Stimulated activated CD4-positive, alpha-beta T cell treated with anti-CD3 and anti-CD28 coated beads, TNF-alpha, amount 100 ng/mL, for 24 hours (primary cell): Measurements from ENCODE around the gene LBX2.

Source experiments
- DNase-seq, 3 experiments: peaks; one replicate each; pipeline ENCODE4 v3.0.0-alpha.2; 2020; ENCODE audit warnings: low read depth in 3 of 3

Gene LBX2

DNA sequence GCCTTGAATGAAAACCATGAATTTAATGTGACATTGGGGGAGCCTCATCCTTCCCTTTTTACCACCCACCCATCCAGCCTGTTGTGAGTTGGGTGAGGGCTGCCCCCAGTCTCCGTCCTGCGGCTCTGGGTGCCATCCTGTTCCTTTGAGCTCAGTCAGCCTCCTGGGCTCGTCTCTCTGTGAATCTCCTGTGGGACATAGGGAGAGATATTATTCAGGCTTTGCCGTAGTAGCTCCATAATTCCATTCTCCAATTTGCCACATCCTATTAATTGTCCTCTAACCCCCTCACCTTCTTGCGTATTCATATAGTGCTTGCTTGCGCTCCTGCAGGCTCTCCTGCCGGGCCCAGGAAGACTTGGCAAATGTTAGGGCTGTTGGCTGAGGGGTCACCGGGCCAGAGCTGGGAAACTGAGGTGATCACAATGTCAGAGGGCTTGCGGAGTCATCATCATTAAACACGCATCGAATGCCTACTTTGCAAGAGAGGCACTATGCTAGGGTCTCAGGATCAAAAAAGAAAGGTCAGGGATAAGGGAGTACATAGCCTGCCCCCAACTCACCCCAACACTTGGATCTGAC, 27.3 kb upstream of the LBX2 start:
- no peak for DNase-seq

DNA sequence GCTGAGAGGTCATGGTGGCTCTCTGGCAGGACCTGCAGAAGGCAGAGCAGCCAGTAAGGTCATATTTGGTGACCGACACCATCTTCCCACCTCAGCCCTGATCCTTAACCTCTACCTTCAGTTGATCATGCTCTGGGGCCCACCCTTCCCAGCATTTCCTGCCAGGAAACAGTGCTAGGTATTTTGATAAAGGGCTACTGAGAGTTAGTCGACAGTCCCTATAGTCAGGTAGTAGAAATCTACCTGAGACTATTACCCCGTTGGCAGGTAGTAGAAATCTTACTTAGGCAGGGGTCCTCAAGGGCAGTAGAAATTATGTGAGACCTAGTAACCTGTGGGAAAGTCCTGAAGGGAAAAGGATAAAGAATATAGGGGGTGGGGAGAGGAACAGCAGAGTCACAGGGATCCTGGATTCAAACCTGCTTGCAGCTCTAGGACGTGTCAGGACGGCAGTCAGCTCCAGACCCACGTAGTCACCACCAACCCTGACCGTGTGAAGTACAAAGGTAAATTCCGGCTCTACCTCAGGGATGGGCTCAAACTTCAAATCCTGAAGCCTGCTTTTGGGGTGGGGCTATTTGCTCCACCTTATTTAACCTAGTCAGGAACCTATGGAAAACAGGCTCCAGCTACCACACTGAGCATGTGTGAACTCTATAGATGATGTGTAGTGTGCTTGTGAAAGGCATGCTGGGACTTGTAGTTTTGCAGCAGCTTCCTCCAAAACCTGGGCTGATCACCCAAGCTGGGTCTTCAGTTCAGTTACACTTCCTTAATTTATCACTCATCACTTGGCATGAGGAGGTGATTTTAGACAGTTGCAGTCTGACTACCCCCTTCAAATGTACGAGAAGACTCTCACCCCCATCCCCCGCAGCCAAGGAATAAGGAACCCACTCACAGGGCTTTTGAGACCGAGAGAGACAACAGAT, 26.6 kb upstream of the LBX2 start, which contains the start of gene DQX1:
Gene DQX1 (minus strand): TSS at position 515 of the 932 bp plus-strand sequence. CDS start 502 bp downstream, at position 13.
- DNase-seq, result no peak

DNA sequence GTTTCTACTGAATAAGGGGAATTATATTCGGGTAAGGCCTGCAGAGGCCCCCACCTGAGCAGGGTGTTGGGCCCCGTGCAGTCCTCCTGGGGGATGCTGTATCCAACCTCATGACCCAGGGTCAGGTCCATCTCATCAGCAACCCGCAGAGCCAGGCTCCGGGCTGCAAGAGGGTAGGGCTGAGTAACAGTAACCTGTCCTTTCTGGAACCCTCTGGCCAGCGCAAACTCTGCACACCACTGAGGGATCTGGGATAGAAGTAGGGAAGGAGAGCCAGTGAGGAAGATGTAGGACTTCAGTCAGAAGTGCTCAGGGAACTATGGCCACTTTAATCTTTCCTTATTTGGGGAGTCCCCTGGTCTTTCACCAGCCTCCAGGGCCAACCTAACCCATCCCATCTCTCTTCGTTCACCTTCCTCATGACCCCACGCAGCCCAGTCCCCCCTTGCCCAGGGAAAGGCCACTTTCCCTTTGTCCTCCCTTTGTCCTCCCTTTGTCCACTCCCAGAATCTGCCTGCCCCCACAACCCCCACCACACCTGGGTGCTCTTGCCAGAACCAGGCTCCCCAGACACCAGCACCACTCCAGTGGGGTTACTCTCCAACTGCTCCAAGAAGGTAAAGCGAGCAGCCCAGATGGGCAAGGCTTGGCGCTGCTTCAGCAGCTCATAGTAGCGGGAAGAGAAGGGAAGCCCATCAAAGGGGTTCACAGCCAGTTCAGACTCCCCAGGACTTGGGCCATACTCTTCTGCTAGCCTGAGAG, 25.7 kb upstream of the LBX2 start:
- no peak for DNase-seq

DNA sequence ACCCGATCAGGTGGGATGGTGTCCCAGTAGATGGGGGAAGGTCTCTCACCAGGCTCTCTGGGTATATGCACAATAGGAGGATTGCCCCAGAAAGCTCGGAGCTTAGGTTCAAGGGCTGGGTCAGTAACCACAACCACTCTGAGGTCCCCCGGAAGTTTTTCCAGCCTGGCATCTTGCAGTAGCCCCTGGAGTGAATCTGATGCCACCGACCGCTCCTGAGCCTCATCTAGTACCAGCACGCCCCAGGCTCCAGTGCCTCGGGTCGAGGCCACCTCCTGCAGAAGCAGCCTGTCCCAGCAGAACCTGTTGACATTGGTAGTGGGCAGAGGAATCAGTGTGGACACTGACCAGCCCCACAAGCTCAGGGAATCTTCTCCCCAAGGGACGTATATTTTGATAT, 24.6 kb upstream of the LBX2 start:
- no peak for DNase-seq

DNA sequence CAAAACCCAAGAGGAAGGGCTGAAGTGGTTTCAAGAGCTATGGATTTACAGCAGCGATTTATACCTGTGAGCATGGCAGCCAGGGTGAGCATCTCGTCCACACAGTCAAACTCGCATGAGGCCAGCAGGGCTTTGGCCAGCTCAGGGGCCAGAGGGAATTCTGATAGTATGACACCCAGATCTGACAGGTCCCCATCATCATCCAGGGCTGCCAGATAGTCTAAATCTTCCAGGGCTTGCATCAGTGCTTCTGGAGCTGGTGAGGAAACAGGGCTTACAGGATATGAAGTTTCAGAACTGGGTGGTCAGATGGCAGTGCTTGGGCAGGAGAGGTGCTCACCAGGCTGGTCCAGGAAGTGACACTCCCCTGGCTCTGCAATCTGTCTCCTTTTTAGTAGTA, 23.1 kb upstream of the LBX2 start:
- no peak for DNase-seq

DNA sequence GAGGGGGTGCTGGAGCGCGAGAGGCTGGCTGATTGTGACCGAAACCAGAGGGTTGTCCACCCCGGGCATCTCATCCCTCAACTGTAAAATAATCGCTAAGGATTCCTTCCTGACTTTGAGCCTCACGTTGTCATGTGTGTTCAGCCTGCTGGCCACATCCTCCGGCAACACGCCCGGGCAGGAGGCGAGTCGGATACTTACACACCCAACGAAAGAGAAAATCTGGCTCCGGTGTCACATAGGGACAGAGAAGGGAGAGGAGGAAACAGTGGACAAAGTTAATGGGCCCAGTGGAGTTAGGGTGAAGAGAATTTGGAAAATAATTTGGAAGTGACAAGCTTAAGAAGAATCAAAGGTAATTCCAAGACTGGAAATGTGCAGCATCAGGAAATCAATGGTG, 17.2 kb upstream of the LBX2 start:
- no peak for DNase-seq

DNA sequence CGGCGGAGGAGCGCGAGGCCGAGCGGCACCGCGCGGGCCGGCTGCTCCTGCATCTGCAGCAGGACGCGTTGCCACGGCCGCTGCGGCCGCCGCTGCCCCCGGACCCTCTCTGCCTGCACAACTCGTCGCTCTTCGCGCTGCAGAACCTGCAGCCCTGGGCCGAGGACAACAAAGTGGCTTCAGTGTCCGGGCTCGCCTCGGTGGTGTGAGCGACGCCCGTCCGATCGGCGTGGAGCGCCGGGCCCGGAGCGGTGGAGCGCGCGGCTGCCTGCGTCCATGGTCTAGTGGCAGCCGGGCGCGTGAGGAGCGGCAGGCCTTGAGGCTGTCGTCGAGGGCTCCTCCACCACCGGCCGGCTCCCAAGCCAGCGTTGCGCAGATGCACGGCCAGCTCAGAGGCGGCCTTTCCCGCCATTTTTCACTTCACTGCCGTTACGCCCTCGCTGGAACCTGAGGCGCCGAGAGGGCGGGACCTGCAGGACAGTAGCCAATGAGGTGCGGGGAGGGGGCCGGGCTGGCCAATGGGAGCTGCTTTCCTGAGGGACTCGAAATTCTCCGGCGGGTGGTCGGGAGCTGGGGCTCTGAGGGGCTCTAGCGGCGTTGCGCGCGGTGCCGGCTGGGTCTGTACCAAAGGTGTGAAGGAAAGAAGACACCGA, 16.7 kb upstream of the LBX2 start:
- DNase-seq, result peak in 2 of 3 experiments; percentile 68 to 78

DNA sequence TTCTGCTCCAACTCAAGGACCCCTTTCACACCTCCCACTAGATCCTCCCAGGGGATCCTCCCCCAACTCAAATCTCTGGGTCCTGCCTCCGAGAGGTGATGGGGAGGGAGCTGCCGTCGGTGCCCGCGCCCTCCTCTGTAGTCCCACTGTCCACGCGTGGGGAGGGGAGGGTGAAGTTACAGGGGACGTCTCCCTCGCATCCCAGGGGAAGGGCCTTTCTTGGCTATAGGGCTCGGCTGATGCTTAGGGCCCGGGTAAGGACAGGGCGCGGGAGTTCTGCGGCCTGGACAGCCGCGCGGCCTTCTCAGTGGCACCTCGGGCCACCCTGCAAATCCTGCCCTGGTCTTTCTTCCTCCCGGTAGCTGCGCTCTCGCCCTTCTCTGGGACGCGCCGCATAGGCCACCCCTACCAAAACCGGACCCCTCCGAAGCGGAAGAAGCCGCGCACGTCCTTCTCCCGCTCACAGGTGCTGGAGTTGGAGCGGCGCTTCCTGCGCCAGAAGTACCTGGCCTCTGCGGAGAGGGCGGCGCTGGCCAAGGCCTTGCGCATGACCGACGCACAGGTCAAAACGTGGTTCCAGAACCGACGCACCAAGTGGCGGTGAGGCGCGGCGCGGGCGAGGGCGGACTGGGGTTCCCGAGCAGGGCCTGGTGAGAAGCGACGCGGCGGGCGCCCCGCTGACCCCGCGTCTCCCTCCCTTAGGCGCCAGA, 16.0 kb upstream of the LBX2 start:
- DNase-seq, result no peak

DNA sequence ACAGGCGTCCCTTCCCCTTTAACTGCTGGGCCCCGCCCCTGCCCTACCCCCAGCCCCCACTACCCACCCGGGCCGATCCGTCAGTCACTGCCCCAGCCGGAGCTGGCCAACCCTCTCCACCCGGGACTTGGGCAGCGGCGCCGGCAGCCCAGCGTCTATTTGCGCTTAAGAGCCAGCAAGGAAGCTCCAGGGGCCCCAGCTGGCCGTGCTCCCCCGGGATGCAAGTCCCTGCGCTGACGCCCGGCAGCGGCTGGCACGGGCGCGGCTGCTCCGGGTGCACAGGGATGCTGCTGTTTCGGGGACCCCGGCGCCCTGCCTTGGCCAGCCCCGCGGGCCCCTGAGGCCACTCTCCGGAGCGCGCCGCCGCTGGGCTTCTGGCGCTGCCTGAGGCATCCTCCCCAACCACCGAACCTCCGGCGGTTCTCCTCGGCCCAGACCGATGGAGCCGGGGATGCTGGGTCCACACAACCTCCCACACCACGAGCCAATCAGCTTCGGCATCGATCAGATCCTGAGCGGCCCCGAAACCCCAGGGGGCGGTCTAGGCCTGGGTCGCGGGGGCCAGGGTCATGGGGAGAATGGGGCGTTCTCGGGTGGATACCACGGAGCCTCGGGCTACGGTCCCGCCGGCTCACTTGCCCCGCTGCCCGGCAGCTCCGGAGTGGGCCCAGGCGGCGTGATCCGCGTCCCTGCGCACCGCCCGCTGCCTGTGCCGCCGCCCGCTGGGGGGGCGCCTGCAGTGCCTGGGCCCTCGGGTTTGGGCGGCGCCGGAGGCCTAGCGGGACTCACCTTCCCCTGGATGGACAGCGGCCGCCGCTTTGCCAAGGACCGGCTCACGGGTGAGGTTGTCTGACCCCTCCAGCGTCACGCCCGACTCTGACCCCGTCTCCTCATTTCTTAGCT, 15.2 kb upstream of the LBX2 start, which contains the start of gene TLX2:
Gene TLX2 (plus strand): TSS at position 83 of the 903 bp plus-strand sequence. CDS start 357 bp downstream, at position 440.
- DNase-seq, result no peak

DNA sequence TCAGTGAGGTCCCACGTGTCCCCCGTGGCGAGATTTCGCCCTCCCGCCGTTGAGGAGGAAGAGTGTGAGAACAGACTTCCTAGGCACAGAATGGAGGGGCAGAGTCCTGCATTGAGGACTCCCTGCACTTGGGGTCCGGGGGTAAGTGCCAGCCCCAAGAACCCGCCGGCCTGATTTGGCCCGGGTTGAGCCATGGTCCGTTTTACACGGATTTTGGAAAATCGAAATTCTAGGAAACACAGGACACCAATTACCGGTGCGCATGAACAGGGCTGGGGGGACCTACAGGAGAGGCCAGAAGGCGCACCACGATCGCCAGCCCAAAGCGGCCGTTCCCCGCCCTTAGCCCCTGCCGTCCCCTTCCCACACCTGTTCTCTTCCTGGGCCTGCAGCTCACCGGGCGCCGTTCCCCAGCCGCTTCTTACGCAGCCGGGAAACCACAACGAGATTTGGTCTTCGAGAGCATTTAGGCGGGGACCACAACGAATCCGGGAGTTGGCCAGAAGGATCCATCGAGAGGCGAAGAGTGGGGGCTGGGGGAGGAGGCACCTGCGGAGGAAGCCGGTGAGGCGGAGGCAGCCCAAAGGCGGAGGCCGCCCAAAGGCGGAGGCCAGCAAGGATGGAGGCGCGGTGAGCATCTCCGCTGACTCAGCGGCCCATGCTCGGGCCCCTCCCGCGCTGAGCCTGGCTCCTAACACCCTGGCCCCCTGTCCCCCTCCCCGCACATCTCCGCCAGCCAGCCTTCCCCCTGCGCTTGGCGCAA, 14.4 kb upstream of the LBX2 start:
- no peak for DNase-seq

DNA sequence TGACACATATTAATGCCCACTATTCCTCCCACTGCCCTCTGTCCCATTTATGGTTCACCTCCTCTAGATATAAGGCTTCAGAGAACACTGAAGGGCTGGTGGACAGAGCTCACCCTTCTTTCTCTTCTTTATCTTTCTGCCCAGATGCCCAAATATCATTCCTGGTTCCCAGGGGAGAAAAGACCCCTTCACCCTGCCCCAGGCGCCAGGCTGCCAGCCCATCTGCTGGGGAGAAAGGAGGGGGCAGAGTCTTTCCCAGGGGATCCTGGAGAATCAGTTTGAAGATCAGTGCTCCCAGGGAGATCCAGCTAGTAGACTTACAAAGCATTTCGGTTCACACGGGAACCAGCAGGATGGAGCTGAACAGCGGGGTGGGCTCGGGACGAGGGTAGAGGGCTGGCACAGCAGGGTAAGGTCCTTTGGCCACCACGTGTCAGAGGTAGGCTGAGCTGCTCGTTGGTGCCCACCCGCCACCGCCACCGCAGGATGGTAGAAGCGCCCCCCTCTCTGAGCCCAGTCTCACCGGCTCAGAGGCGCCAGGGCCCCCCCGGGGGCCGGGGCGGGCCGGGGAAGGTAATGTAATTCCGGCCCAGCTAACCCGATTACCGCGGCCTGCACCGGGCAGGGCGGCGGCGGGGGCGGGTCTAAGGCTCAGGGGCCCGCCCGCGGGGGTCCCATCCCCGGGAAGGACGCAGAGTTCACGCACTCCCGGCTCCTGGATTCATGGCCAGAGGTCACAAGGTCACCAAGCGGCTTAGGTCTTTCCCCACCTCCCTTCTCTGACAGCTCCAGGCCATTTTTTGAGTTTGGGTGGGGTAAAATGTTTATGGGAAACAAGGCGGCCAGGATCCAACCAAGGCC, 13.6 kb upstream of the LBX2 start:
- no peak for DNase-seq

DNA sequence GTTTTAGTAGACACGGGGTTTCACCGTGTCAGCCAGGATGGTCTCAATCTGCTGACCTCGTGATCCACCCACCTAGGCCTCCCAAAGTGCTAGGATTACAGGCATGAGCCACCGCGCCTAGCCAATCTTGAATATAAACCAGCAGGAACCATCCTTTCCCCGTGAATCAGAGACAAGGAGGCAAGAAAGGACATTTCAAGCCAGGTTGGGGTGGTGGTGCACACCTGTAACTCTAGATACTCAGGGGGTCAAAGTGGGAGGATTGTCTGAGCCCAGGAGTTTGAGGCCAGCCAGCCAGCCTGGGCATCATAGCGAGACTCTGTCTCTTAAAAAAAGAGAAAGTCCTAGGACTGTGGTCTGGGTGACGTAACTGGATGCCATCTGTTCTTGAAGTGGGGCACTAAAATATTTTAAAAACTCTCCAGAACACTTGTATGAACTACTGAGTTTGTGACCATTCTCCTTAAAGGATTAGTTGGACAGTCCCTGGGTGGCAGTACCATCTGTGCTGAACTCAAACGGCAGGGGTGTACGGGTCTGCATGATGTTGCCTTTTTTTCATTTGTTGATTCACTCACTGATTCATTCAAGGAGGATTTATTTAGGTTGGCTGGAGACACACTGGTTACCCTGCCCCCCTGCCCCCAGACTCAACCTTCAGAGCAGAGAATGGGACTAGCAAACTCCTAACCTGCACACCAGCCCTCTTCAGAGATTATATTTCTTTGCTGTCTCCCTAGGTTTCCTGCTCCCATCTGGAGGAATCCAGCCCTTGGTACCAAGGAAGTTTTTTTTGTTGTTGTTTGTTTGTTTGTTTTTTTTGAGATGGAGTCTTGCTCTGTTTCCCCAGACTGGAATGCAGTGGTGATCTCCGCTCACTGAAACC, 11.9 kb upstream of the LBX2 start:
- DNase-seq, result no peak

DNA sequence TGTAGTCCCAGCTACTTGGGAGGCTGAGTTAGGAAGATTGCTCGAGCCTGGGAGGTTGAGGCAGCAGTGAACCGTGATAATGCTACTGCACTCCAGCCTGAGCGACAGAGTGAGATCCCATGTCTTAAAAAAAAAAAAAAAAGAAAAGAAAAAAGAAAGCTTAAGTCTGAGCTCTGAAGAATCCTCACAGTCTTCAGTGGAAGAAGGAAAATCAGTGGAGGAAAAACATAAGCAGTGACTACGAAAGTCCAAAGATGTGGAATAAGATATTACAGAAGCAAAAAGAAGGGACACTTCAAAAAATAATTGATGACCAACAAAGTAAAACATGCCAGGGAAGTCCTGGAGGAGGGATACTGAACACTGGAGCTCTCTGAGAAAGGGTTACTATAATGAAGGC, 10.9 kb upstream of the LBX2 start:
- DNase-seq, result no peak

DNA sequence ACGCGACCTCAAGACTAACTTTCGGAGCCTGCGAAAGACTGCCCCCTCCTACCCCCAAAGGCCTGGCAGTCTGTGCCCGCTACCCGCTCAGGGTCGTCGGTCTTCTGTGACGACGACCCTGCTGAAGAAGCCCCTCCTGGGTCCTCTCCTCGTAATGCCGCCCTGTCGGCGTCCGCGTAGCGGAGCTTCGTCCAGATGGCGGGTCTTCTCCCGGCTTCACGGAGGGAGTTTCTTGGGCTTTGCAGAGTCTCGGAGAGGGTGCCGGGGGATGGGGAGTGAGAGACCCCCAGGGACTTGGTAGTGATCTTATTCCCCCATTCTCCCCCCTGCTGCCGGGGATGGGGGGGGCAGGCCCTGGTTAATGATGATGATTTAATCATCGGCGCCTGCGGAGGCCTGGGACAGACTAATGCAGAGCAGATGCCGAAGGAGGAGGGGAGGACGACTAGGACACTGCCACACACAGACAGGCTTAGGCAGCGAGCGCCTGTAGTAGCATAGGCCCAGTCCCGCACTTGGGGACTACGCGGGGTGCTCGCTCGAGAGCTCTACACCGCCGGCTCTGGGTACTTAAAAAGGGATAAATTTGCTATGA, 8.6 kb upstream of the LBX2 start:
- DNase-seq, result no peak

DNA sequence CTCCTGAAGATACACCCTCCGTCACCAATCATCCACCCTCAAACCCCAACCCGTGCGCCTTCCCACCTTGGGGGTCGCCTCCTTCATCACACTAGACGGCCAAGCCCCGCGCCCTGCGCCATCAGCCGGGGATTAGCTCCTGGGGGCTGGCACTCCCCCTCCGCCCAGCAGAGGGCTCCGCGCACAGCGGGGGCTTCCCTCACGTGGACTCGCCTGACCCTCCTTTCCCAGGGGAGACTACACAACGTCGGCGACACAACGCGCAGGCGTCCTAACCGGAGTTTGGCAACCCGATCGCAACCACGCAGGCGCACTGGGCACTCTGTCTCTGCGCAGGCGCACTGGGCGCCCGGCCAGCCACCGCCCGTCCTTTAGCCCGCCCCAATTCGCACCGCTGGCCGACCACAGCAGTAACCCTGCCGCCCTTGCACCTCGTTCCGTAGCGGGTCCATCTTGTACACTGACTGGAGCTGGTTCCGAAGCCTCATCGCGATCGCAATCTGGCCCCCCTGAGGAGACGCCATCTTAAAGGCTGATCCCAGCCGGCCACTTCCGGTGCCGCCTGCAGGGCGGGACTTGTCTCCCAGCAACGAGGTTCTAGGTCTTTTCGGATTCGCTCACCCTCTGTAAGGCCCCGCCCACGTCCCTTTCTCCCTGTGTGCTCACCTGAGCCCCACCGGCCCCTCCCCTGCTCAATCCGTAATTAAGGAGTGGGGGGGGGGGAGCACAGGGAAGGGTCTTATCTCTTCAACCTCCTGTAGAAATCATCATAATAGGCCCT, 7.9 kb upstream of the LBX2 start, which contains the start of gene PCGF1:
Gene PCGF1 (minus strand): TSS at position 551 of the 781 bp plus-strand sequence. CDS start 27 bp downstream, at position 524.
- DNase-seq, result peak; percentile 96 to 99 (median 99)
